HEK293T (cell line): Measurements from ENCODE around the gene LNX1.

Experiments used
- SP1 ChIP-seq: fragments of 450-650 bp; IDR thresholded peaks from 2 replicates; pipeline ENCODE4 v1.6.1; 2017
- SUZ12 ChIP-seq: fragments of 450-650 bp; IDR thresholded peaks from 2 replicates; pipeline ENCODE4 v1.6.1; 2016; ENCODE audit warnings: mild to moderate bottlenecking

DNA sequence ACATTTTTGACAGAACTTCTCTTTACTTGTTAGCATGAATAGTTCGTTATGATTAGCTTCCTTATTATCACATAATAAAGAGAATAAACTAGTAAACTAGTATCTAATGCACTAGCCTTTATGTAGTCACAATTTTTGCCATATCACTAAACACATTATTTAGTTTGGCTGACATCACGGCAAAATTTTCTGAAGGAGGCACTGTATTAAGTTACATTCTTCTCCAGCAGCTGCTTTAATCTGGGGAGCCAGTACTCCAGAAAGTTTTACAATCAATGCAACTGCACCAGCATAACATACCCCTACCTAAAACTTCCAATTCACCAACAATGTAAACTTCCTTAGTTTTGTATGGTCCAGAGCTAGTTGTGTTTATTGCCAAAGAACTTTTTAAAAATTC lies 126.0 kb downstream of the LNX1 start:
- TF ChIP-seq SP1 (no peak), SUZ12 (no peak)
